Measurements from ENCODE around the gene CSNK1G3. TPM values are rescaled to one million over a fixed set of nuclear protein-coding genes. Genes with fewer than 3 reads are reported as not detected.

Gene CSNK1G3
- 10 to 100 TPM; 36.2 to 51.0 (median 46.4) TPM for total RNA-seq

- no peak for TF ChIP-seq CTCF (IDR thresholded peaks at IDR 0.05; ENCODE audit: low read depth)
Observed at GRCh38 chr5:123511648-123512605, at the start of gene CSNK1G3. Gene CSNK1G3 (plus strand): TSS chr5:123512177. CDS start chr5:123545664, 33,487 bp downstream.

GRCh38 chr5:123471385-123471784 is 40.6 kb upstream of the CSNK1G3 start:
- no peak for TF ChIP-seq CTCF (IDR thresholded peaks at IDR 0.05; ENCODE audit: low read depth)

- no peak for TF ChIP-seq CTCF (IDR thresholded peaks at IDR 0.05; ENCODE audit: low read depth)
Observed at GRCh38 chr5:123472150-123472924, 39.6 kb upstream of the CSNK1G3 start.

- TF ChIP-seq CTCF (IDR thresholded peaks at IDR 0.05; ENCODE audit: low read depth), result no peak
Observed at GRCh38 chr5:123474228-123474627, 37.7 kb upstream of the CSNK1G3 start.

GRCh38 chr5:123476731-123477130 is 35.2 kb upstream of the CSNK1G3 start:
- no peak for TF ChIP-seq CTCF (IDR thresholded peaks at IDR 0.05; ENCODE audit: low read depth)

- TF ChIP-seq CTCF (IDR thresholded peaks at IDR 0.05; ENCODE audit: low read depth), result no peak
Observed at GRCh38 chr5:123478546-123478945, 33.4 kb upstream of the CSNK1G3 start.

GRCh38 chr5:123482258-123482657 is 29.7 kb upstream of the CSNK1G3 start:
- TF ChIP-seq CTCF (IDR thresholded peaks at IDR 0.05; ENCODE audit: low read depth), result no peak

All from subcutaneous adipose tissue (tissue), 4 donors.